D721Med (cell line): ENCODE measurements around the gene CCBE1.
A peak's percentile ranks its signal among the peaks of the same experiment; 100 is the strongest.

Experiments
- DNase-seq: peaks from one replicate; pipeline ENCODE4 v3.0.0; 2011; ENCODE audit warnings: low spot score; ENCODE audit not compliant: insufficient read length
- FAIRE-seq: peaks from 2 replicates; lab custom pipeline; 2011; peaks lifted over from hg19 to GRCh38; lab: Jason Lieb, UNC
- TF ChIP-seq, protein P1 (sequence below): IDR thresholded peaks from 2 replicates; pipeline ENCODE4 v1.5.1; 2012; ENCODE audit warnings: mild to moderate bottlenecking, control low read depth; ENCODE audit not compliant: insufficient read depth; ENCODE audit errors: missing control alignments

CCBE1 gene

DNA sequence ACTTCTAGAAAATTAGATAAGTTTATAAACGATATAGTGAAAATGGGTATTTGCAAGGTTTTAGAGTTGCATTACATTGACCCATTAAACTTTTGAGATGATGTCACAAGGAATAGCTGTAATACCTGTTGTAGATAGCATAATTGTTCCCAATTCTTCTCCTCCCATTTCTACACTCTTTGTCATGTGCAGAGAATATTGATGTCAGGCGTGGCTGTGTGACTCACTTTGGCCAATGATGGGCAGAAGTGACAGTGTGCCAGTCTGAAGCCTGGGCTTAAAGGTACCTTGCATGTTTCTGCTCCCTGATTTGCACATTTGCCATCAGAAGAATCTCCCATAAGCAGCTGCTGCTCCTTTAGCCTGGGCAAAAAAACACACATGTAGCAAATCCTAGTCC is 26.9 kb upstream of the CCBE1 start:
- TF ChIP-seq, protein P1, sequence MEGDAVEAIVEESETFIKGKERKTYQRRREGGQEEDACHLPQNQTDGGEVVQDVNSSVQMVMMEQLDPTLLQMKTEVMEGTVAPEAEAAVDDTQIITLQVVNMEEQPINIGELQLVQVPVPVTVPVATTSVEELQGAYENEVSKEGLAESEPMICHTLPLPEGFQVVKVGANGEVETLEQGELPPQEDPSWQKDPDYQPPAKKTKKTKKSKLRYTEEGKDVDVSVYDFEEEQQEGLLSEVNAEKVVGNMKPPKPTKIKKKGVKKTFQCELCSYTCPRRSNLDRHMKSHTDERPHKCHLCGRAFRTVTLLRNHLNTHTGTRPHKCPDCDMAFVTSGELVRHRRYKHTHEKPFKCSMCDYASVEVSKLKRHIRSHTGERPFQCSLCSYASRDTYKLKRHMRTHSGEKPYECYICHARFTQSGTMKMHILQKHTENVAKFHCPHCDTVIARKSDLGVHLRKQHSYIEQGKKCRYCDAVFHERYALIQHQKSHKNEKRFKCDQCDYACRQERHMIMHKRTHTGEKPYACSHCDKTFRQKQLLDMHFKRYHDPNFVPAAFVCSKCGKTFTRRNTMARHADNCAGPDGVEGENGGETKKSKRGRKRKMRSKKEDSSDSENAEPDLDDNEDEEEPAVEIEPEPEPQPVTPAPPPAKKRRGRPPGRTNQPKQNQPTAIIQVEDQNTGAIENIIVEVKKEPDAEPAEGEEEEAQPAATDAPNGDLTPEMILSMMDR, result no peak
- no peak for DNase-seq
- peak; percentile 96 for FAIRE-seq

DNA sequence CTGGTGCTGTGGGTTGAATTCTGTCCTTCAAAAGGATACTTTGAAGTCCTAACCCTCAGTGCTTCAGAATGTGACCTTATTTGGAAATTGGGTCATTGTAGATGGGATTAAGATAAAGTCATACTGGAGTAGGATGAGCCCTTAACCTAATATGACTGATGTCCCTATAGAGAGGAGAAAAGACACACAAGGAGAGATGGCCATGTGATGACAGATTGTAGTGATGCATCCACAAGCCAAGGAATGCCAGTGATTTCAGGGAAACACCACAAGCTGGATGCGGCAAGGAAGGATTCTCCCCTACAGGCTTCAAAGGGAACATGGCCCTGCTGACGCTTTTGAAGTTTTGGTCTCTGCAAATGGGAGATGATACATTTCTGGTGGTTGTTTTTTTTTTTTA is 24.7 kb upstream of the CCBE1 start:
- TF ChIP-seq, protein P1, result no peak
- DNase-seq, result no peak
- peak; percentile 87 for FAIRE-seq

- DNase-seq (no peak), FAIRE-seq (peak; percentile 86)
- TF ChIP-seq, protein P1, result no peak
These were observed 24.0 kb upstream of the CCBE1 start for GRCh38 chr18:59721211-59721610.

DNA sequence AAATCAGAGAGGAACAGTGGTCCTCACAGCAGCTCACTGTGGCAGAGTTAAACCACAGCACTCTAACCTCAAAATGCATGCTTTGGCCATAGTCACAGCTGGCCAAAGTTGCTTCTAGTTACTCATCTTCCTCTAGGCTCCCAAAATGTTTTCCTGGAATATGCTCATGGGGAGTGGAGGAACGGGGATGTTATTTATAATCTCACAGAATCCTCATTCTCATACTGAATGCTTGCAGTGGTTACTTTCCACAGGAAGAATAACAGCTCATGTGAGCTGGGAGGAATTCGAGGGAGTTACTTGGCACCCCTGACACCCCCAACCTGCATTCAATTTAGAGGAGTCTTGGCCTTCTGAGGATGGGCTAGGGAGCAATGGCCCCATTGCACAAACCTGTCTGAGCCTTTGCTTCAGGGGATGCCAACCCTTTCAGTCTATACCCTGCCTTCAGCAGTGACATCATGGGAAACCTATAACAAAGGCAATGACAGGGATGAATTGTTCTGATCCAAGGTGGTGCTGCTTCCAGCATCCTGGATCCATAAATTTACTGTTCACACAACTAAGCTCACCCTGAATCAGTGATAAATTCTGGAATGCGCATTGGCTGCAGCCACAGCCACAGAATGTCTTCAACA is 22.4 kb upstream of the CCBE1 start:
- DNase-seq, result no peak
- TF ChIP-seq, protein P1, result no peak
- FAIRE-seq, result peak; percentile 82

GRCh38 chr18:59718464-59719157 is 21.4 kb upstream of the CCBE1 start:
- FAIRE-seq, result peak; percentile 11

DNA sequence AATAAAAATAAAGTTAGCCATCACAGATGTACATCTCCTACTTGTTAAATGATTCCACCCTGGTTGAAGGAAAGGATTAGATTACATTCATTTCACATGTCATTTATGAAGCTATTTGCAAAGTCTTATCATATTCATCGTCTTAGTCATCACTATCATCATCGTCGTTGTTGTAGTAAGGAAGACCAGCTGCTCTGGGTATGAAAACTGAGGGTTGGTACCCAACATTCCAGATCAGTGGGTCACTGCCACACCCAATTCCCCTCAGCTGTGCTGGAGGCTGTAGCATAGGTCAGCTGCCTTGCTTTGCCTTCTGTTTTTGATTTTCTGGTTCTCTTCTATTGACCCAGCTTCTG is 20.9 kb upstream of the CCBE1 start:
- DNase-seq, result no peak
- peak; percentile 63 for FAIRE-seq

More at GRCh38 chr18:59718464-59719157, 21.4 kb upstream of the CCBE1 start:
- DNase-seq, result no peak
- TF ChIP-seq, protein P1, result no peak

More for the DNA sequence above, 20.9 kb upstream of the CCBE1 start:
- TF ChIP-seq, protein P1, result no peak
